Activated gamma-delta T cell treated with anti-CD3 and anti-CD28 coated beads, Interleukin-2, amount 50 U/mL, for 16 hours (primary cell): ENCODE results near the gene EIF4EBP2.

Experiments
- DNase-seq: peaks from one replicate; pipeline ENCODE4 v3.0.0-alpha.2; 2020; ENCODE audit warnings: low read depth

The EIF4EBP2 gene

DNA sequence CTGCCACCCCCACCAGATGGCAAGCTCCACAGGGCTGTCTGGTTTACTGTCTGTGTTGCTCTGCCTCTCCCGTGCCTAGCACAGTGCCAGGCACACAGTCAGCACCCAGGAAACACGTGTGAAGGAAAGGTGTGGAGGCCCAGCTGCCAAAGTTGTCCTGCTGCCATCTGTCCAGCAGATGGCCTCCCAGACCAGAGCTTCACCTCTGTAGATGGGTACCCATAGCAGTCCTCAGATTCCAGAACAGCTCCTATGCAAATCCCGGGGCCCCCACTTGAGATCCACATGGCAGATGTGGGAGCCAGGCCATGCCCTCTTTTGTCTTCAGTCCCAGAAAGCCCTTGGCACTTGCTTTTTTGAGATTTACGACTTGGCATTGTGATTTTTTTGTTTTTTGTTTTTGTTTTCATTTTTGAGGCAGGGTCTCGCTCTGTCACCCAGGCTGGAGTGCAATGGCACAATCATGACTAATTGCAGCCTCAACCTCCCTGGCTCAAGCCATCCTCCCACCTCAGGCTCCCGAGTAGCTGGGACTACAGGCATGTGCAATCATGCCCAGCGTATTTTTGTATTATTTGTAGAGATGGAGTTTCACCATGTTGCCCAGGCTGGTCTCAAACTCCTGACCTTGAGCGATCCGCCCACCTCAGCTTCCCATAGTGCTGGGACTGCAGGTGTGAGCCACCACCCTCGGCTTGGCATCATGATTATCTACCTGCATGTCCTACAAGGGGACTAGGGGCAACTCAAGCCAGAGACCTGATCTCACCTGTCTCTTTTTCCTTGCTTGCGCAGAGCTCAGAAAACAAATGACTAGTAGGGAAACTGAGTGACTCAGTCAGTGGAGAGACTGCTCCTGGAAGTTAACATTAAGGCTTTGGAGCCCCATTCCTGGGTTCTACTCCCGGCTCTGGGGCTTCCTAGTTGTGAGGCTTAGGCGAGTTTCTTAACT, 57.7 kb downstream of the EIF4EBP2 start:
- peak; percentile 22 for DNase-seq

DNA sequence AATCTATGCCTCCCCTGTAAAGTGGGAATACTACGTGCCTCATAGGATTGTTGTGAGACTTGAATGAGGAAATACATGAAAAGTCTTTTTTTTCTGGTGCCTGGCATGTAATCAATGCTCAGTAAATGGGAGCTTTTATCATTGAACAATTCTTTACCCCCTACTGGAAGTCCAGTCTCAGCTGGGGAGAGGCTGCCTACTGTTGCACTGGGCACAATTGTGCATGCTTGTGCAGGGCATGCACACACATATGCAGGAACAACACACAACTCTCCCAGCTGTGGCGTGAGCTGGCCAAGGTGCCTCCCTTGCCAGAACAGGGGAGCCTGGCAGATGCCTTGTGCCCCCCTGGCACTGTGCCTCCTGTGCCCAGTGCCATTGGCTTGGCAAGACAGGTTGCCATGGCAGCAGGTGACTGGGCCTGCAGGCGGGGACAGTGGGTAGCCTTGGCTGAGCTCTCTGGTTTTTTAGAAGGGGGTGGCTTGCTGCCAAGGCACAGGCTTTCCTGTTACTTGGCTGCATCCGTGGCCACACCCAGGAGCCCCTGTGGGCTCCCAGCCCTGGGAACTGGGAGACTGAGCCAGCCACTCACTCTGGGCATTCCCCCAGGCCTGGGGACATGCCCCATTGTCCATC, 58.5 kb downstream of the EIF4EBP2 start:
- no peak for DNase-seq

DNA sequence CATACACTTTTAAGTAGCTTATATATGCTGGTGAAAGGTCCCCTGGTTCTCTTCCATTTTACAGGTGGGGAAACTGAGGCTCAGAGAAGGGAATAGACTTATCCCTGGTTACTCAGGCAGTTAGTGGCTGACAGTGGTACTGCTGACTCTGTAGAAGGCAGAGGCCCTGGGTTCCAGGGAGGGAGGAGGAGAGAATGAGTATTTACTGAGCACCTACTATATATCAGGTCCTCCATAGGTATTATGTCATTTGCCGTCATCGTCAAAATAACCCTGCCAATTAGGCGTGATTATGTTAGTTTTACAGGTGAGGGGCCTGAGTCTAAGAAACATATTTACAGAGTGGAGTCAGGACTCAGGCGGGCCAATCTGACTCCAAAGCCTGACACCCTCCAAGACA, 61.3 kb downstream of the EIF4EBP2 start:
- no peak for DNase-seq

DNA sequence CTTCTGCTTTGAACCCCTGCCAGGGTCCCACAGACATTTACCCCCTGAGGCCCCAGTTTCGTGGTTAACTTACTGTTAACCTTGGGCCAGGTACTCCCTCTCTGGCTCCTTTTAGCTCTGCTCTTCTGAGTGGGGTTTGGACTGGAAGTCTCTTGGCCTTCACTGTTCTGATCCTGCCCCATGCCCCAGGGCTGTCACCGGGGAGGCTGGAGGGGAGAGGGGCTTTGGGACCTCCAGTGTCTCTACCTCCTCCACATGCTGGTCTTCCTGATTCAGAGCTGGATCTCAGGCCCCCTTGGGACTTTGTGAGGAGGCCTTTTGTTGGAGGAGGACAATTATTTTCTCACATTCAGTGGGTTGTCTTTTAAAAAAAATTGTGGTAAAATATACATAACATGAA, 61.9 kb downstream of the EIF4EBP2 start:
- DNase-seq: no peak

DNA sequence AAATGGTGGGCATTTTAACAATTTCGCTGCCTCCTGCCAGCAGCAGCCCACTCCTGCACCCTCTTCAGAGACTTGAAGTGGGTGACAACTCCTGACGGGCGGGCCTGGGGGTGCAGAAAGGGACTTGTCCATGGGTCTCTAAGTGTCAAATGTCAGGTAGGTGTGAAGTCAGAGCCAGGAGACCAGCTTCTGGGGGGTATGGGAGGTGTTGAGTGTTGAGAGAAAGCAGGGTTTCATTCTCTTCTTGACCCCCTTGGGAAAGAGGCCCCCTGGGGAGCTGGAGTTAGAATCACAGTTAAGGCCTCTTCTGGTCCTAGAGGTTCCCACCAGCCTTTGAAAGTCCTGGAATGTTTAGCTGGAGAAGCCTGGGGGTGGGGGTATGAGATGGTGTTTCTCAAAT, 63.0 kb downstream of the EIF4EBP2 start:
- DNase-seq: no peak

DNA sequence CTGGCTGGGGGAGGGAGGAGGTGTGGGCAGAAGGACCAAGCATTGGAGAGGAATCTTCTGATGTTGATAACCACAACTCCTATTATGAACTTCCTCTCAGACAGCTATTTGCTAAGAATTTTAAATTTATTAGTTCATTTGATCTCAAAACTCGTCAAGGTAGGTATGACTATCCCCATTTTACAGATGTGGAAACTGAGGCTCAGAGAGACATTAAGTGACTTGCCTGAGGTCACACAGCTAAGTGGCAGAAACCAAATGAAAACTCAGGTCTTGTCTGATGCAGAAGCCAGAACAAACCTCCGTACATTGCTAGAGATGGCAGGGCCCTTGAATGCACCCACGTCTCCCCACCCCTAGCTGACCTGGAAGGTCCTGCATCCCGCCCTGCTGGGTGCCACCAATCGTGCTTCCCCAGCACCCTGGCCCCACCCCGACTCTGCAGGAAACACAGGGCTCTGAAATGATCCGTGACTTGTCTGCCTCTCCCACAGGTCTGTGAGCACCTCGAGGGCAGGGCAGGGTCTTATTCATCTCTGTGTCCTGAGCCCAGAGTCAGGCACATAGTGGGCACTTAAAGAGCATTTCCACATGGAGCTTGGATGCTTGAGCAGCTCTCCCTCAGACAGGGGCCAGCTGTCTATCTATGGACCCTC, 69.0 kb downstream of the EIF4EBP2 start:
- no peak for DNase-seq

DNA sequence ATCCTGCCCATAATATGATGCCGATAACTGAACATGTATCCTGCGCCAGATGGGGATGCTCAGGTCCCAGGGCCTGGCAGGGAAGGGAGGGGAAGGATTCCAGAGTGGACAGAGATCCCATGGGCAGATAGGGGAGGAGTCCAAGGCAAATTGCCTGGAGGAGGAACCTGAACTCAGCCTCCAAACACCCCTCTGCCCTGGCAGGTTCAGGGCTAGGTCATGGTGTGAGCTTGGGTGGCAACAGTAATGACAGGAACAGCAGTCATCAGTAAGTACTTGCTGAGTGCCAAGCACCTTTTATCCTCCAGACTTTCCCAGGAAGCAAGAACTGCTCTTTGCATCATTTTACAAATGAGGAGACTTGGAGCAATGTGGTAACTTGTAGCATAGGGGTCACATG, 70.8 kb downstream of the EIF4EBP2 start:
- no peak for DNase-seq

DNA sequence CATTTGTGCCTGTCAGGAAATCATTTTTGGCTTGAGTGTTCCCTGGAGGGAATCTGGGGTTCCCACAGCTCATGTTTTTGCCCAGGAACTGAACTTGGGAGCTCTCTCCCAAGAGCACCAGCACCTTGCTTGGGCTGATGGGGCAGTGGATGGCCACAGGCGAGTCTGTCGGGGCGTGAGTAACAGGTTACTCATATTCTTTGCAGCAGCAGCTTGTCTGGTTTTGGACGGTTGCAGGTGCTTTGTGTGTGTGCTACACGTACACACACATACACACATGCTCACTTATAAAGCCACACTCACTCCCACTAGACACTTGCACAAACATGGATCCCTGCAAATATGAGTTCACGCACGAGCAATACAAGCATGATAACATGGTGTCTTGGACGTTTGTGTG, 71.7 kb downstream of the EIF4EBP2 start:
- no peak for DNase-seq

DNA sequence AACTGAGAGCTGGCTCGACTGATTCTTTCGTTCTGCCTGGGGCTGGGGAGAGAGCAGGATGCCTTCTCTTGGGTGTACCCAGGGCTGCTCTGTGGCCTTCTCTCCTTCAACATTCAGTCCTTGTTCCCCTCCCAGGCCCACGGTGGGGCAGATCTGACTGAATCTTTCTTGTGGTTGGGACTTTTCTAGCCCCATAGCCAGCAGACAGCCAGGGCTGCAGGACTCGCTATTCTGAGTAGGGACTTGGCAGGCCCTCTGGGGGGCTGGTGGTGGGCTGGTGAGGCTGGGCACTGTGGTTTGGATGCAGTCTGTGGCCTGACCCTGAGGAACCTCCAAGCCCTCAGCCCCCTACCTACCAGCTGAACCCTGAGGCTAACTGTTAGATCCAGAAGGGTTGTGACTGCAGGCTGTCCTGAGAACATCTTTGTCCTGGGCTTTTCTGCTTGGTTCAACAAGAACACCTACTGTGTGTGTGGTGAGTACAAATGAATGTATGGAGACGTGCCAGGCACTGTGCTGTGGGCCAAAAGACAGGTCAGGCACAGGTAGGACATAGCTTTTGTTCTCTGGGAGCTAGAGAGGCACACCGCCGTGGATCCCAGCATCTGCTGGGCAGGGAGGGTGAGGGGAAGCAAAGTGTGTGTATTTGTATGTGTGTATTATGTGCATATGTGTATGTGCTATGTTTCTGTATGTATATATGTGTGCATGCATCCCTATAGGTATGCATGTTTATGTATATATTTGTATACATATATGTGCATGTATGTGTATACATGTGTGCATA, 72.5 kb downstream of the EIF4EBP2 start:
- DNase-seq: no peak

DNA sequence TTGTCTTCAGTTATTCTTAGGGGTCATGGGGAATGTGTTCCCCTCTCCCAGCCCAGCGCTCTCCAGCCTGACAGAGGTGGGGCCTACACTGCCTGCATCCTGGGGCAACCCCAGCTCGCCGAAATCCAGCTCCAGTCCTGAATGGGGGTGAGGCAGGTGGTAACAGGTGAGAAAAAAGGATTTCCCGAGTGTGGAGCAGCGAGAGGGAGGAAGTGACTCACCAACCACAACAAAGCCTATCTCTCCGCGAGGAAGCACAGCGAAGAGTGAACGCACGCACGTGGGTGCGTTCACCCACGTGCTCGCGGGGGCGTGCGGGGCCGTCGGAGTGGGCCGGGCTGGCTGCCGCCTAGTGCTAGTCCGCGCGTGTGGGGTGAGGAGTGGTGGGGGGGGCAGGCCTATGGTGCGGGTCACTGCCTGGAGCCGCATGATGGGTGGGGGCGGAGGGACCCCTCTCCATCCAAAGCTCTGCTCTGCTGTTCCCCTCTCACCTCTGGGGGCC, 73.8 kb downstream of the EIF4EBP2 start:
- DNase-seq: peak; percentile 63
